NCI-H2196 treated with DMSO at 0.1 percent for 48 hours (cell line): ENCODE results near the gene PYGB.
"Not testable (repeated sequence)": the region's sequence is repeated elsewhere in the genome, so short reads cannot be mapped to it uniquely, and the experiment has no call there.

ENCODE experiments used
- DNase-seq: peaks from one replicate; lab custom pipeline; 2025; ENCODE audit not compliant: unreplicated experiment; lab: John Stamatoyannopoulos, UW

Gene PYGB

GRCh38 chr20:25247518-25247955 is 348 bp upstream of the PYGB start:
- no peak for DNase-seq

GRCh38 chr20:25248786-25249172 is 894 bp downstream of the PYGB start:
- no peak for DNase-seq

- DNase-seq: no peak
Observed at GRCh38 chr20:25249198-25249931, 1.5 kb downstream of the PYGB start.

- no peak for DNase-seq
Observed at GRCh38 chr20:25250508-25250907, 2.6 kb downstream of the PYGB start.

GRCh38 chr20:25251019-25251418 is 3.1 kb downstream of the PYGB start:
- no peak for DNase-seq

- DNase-seq: no peak
Observed at GRCh38 chr20:25251558-25251957, 3.7 kb downstream of the PYGB start.

GRCh38 chr20:25252230-25252651 is 4.4 kb downstream of the PYGB start:
- DNase-seq: no peak

- no peak for DNase-seq
Observed at GRCh38 chr20:25252686-25253421, 5.0 kb downstream of the PYGB start.

- no peak for DNase-seq
Observed at GRCh38 chr20:25253606-25254275, 5.9 kb downstream of the PYGB start.

GRCh38 chr20:25254571-25254970 is 6.7 kb downstream of the PYGB start:
- DNase-seq: no peak

GRCh38 chr20:25254986-25255680 is 7.2 kb downstream of the PYGB start:
- DNase-seq: no peak

- DNase-seq: no peak
Observed at GRCh38 chr20:25256226-25256859, 8.5 kb downstream of the PYGB start.

GRCh38 chr20:25257130-25257529 is 9.2 kb downstream of the PYGB start:
- DNase-seq: no peak

- DNase-seq: no peak
Observed at GRCh38 chr20:25257756-25258475, 10.0 kb downstream of the PYGB start.

GRCh38 chr20:25258476-25258805 is 10.6 kb downstream of the PYGB start:
- no peak for DNase-seq

- DNase-seq: no peak
Observed at GRCh38 chr20:25258828-25259227, 10.9 kb downstream of the PYGB start.

GRCh38 chr20:25259358-25259757 is 11.5 kb downstream of the PYGB start:
- DNase-seq: no peak

- DNase-seq: no peak
Observed at GRCh38 chr20:25259788-25260254, 11.9 kb downstream of the PYGB start.

- not testable (repeated sequence) for DNase-seq
Observed at GRCh38 chr20:25260770-25261437, 13.0 kb downstream of the PYGB start.
